Central memory CD8-positive, alpha-beta T cell (primary cell): ENCODE data around the gene ESYT2.

ENCODE experiments used
- ATAC-seq: fragments of 150-1000 bp; cut with Tn5 transposase; replicated peaks from 2 replicates; pipeline ENCODE4 v1.10.0; 2022; ENCODE audit warnings: mild to moderate bottlenecking, moderate FRiP score, moderate number of reproducible peaks; ENCODE audit not compliant: poor library complexity, severe bottlenecking; ENCODE audit errors: extremely low read depth
- DNase-seq, 2 donors: peaks; one replicate each; pipeline ENCODE4 v3.0.0; 2021; ENCODE audit warnings: low spot score in 2 of 2
- H3K27ac Mint-ChIP-seq: one replicate; pipeline ENCODE4 v1.8.0; 2022; ENCODE audit warnings: low read depth, mild to moderate bottlenecking, moderate library complexity, mixed read lengths
- H3K27me3 Mint-ChIP-seq: one replicate; pipeline ENCODE4 v1.8.0; 2022; ENCODE audit warnings: mixed read lengths
- H3K36me3 Mint-ChIP-seq: one replicate; pipeline ENCODE4 v1.8.0; 2022; ENCODE audit warnings: mild to moderate bottlenecking, moderate library complexity, mixed read lengths; ENCODE audit not compliant: insufficient read depth
- H3K4me1 Mint-ChIP-seq: one replicate; pipeline ENCODE4 v1.8.0; 2022; ENCODE audit warnings: mixed read lengths
- H3K4me3 Mint-ChIP-seq: one replicate; pipeline ENCODE4 v1.8.0; 2022; ENCODE audit warnings: mild to moderate bottlenecking, moderate library complexity, mixed read lengths
- H3K9me3 Mint-ChIP-seq: one replicate; pipeline ENCODE4 v1.8.0; 2022; ENCODE audit warnings: mixed read lengths

The ESYT2 gene

DNA sequence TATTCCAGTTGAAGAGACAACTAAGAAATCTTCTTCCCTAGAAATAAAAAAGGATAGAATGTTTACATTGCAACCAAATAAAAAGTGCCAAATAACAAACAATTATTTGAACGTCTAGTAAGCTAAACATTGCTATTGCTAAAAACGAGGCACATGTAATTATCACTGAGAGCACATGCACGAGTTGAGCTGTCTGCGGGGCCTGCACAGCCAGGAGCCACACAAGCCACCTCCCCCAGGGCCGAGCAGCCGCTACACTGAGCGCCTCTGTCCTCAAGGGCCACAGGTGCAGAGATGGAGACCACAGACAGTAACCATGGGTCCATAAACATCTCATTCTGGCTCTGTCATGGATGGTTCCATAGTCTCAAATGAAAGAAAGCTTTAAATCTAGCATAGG lies 141.9 kb downstream of the ESYT2 start:
- ATAC-seq, result no peak
- H3K9me3 Mint-ChIP-seq, result no peaks in the 10 kb centered on the region
- no peaks in the 10 kb centered on the region for H3K4me1 Mint-ChIP-seq
- no peak overlapping the region for H3K27ac Mint-ChIP-seq
- H3K27me3 Mint-ChIP-seq, result no peaks in the 10 kb centered on the region
- peaks cover 2% of the 10 kb centered on the region for H3K36me3 Mint-ChIP-seq
- no peak overlapping the region for H3K4me3 Mint-ChIP-seq
- no peak for DNase-seq

DNA sequence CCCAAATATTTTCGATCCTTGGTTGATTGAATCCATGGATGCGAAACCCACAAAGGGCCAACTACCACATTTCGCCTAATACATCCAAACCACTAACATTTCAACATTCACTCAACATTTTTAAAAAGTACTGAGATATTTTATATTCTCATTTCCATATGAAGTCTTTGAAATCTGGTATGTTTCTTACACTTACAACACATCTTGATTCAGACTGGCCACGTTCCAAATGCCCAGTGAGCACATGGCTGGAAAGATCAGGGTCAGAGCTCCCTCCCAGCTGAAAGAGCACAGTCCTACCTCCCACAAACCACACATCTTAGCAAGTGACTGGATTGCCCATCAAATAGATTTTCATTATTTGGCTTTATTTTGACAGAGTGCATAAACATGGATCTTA lies 143.6 kb downstream of the ESYT2 start:
- Mint-ChIP-seq H3K27ac (no peak overlapping the region), H3K36me3 (peaks cover 2% of the 10 kb centered on the region)

GRCh38 chr7:158684329-158684728 lies 145.0 kb downstream of the ESYT2 start:
- no peak for ATAC-seq
- H3K36me3 Mint-ChIP-seq, result peaks cover 2% of the 10 kb centered on the region

More for the DNA sequence above, 143.6 kb downstream of the ESYT2 start:
- DNase-seq (no peak), ATAC-seq (no peak)
- no peaks in the 10 kb centered on the region for H3K4me1 Mint-ChIP-seq
- H3K27me3 Mint-ChIP-seq, result no peaks in the 10 kb centered on the region
- H3K9me3 Mint-ChIP-seq, result no peaks in the 10 kb centered on the region
- H3K4me3 Mint-ChIP-seq, result no peak overlapping the region

GRCh38 chr7:158683541-158683940 lies 145.8 kb downstream of the ESYT2 start:
- no peak overlapping the region for H3K4me3 Mint-ChIP-seq
- no peak overlapping the region for H3K27ac Mint-ChIP-seq
- no peaks in the 10 kb centered on the region for H3K27me3 Mint-ChIP-seq
- H3K4me1 Mint-ChIP-seq, result no peaks in the 10 kb centered on the region
- ATAC-seq (no peak), DNase-seq (no peak)
- no peaks in the 10 kb centered on the region for H3K9me3 Mint-ChIP-seq
- H3K36me3 Mint-ChIP-seq, result peaks cover 2% of the 10 kb centered on the region

More at GRCh38 chr7:158684329-158684728, 145.0 kb downstream of the ESYT2 start:
- H3K9me3 Mint-ChIP-seq, result no peaks in the 10 kb centered on the region
- DNase-seq, result no peak
- no peaks in the 10 kb centered on the region for H3K4me1 Mint-ChIP-seq
- H3K4me3 Mint-ChIP-seq, result no peak overlapping the region
- H3K27ac Mint-ChIP-seq, result no peak overlapping the region
- H3K27me3 Mint-ChIP-seq, result no peaks in the 10 kb centered on the region

DNA sequence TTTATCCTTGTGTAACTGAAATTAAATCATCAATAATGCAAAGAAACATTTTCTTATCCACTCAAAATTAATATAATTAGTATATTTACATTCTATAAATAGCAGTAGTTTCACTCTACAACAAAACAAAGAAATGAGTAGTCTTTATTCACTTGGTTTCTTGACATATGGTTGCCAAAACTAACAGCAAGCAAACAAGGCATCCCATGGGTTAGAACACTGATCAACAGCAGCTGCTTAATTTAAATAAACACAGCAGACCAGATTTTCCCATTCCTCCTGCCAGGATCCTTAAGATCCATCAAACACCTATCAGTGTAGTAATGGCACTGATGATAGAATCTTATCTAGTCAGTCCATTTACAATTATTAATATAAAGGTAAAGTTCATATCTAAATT lies 146.9 kb downstream of the ESYT2 start:
- ATAC-seq, result no peak
- Mint-ChIP-seq H3K4me1 (no peaks in the 10 kb centered on the region), H3K36me3 (peaks cover 2% of the 10 kb centered on the region), H3K9me3 (no peaks in the 10 kb centered on the region), H3K4me3 (no peak overlapping the region), H3K27ac (no peak overlapping the region), H3K27me3 (no peaks in the 10 kb centered on the region)
- DNase-seq, result no peak
